ENCODE results near the gene GOLGA2.

DNA sequence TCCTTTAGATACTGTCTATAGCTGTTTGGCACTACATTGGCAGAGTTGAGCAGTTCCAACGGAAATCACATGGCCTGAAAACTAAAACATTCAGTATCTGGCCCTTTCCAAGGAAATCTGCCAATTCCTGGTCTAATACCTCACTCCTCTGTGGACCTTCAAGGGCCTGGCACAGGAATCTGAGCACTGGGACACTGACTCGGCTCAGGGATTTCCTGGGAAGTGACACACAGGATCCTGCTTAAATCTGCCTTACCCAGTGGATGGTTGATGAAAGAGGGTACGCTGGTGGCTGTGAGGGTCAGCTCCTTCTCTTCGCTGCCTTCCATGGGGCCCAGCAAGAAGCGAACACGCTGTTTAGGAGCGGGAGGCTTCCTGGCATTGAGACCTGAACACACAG is 45.5 kb upstream of the GOLGA2 start:
- no peak for TF ChIP-seq MEF2A (IDR thresholded peaks at IDR 0.05; ENCODE audit: borderline replicate concordance, low read depth)
- TF ChIP-seq, protein P1, sequence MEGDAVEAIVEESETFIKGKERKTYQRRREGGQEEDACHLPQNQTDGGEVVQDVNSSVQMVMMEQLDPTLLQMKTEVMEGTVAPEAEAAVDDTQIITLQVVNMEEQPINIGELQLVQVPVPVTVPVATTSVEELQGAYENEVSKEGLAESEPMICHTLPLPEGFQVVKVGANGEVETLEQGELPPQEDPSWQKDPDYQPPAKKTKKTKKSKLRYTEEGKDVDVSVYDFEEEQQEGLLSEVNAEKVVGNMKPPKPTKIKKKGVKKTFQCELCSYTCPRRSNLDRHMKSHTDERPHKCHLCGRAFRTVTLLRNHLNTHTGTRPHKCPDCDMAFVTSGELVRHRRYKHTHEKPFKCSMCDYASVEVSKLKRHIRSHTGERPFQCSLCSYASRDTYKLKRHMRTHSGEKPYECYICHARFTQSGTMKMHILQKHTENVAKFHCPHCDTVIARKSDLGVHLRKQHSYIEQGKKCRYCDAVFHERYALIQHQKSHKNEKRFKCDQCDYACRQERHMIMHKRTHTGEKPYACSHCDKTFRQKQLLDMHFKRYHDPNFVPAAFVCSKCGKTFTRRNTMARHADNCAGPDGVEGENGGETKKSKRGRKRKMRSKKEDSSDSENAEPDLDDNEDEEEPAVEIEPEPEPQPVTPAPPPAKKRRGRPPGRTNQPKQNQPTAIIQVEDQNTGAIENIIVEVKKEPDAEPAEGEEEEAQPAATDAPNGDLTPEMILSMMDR (IDR thresholded peaks at IDR 0.05), result no peak
- no peak for TF ChIP-seq YY1 (IDR thresholded peaks at IDR 0.05; ENCODE audit: low read depth)
- no peak for TF ChIP-seq CHD2 (IDR thresholded peaks at IDR 0.05; ENCODE audit: low read length, partially characterized antibody)
